ENCODE data around the gene NDUFB4.

GRCh38 chr3:120568202-120568531 is 28.0 kb upstream of the NDUFB4 start:
- no peak for TF ChIP-seq CTCF (IDR thresholded peaks at IDR 0.05)
- no peak for TF ChIP-seq POLR2A (IDR thresholded peaks at IDR 0.05)

Measured in esophagus squamous epithelium (tissue), 4 donors.